ENCODE measurements around the gene AQR. TPM values are rescaled to one million over a fixed set of nuclear protein-coding genes. Genes with fewer than 3 reads are reported as not detected.

Gene AQR
- total and polyA plus RNA-seq, 12 donors: 10.2 to 43.4 (median 28.3) TPM

DNA sequence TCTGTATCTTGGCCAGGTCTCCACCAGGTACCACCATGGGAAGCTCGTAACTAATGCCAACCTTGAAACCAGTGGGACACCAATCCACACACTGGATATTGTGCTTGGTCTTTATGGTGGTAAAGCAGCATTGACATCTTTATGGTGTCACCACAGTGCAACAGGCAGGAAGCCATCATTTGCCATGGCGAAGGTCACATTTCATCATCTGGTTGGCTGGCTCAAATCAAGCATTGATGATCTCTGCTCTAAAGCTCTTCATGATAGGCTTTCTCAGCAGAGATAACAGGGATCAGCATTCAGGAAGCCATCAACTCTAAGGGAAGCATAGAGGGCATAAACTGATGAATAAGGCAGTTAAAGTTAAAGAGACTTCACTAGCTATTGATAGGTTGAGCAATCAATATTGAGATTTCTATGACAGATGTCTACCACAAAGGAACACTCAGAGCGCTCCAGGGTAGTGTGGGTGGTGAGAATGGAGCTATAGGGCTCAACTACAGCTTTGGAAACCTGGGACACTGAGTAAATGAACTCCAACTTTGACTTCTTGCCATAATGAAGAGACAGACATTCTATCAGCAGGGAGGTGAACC is 120.1 kb downstream of the AQR start:
- intact Hi-C loops (cut with DNase I): loop anchor here in 1 of 2 donors (10.0 kb wide), 1 partner anchor 125 kb away; no protein-coding TSS in a partner anchor
- no peak overlapping the region for H3K27ac ChIP-seq
- 91 to 100% (median 97%) methylated on average over 2 to 3 of the region's 3 CpGs for WGBS, 4 donors

DNA sequence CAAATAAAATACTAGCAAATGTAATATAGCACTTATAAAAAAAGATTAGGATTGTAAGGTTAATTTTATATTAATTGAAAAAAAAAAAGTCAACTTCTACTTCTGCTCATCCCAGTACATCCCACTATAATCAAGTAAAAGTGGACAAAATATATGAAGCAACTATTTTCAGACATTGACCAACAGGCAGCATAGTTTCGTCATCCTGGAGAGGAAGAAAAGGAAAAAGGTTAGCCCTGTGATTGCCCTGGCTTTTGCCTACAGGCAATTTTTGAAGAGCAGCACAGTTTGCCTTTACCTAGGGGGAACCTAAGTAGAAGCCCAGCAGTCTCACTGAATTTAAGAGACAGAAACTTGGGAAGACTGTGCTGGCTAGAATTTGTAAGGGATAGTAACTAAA is 121.9 kb downstream of the AQR start:
- Histone ChIP-seq H3K4me3 (no peak overlapping the region), H3K36me3 (replicated peaks in 1 of 2) (no peaks in the 10 kb centered on the region), H3K27me3 (no peaks in the 10 kb centered on the region), H3K4me1 (replicated peaks in 1 of 2) (peaks cover 0 to 3% of the 10 kb centered on the region in 2 donors), H3K27ac (no peak overlapping the region), H3K9me3 (replicated peaks in 1 of 3) (no peaks in the 10 kb centered on the region)
- TF ChIP-seq, protein P1, sequence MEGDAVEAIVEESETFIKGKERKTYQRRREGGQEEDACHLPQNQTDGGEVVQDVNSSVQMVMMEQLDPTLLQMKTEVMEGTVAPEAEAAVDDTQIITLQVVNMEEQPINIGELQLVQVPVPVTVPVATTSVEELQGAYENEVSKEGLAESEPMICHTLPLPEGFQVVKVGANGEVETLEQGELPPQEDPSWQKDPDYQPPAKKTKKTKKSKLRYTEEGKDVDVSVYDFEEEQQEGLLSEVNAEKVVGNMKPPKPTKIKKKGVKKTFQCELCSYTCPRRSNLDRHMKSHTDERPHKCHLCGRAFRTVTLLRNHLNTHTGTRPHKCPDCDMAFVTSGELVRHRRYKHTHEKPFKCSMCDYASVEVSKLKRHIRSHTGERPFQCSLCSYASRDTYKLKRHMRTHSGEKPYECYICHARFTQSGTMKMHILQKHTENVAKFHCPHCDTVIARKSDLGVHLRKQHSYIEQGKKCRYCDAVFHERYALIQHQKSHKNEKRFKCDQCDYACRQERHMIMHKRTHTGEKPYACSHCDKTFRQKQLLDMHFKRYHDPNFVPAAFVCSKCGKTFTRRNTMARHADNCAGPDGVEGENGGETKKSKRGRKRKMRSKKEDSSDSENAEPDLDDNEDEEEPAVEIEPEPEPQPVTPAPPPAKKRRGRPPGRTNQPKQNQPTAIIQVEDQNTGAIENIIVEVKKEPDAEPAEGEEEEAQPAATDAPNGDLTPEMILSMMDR (IDR thresholded peaks at IDR 0.05): no peak
- TF ChIP-seq POLR2A (IDR thresholded peaks at IDR 0.05): no peak
- intact Hi-C loops (cut with DNase I): loop anchor here in 1 of 2 donors (10.0 kb wide), 1 partner anchor 123 kb away; no protein-coding TSS in a partner anchor
- no peak for DNase-seq
- 56 to 85% (median 80%) methylated on average over 1 of the region's 1 CpG for WGBS, 4 donors

More for the DNA sequence above, 120.1 kb downstream of the AQR start:
- Histone ChIP-seq H3K36me3 (replicated peaks in 1 of 2) (no peaks in the 10 kb centered on the region), H3K9me3 (replicated peaks in 1 of 3) (no peaks in the 10 kb centered on the region), H3K27me3 (no peaks in the 10 kb centered on the region), H3K4me3 (no peak overlapping the region), H3K4me1 (replicated peaks in 1 of 2) (peaks cover 0 to 18% of the 10 kb centered on the region in 2 donors)
- DNase-seq: no peak
- TF ChIP-seq, protein P1 (IDR thresholded peaks at IDR 0.05): no peak
- no peak for TF ChIP-seq POLR2A (IDR thresholded peaks at IDR 0.05)

DNA sequence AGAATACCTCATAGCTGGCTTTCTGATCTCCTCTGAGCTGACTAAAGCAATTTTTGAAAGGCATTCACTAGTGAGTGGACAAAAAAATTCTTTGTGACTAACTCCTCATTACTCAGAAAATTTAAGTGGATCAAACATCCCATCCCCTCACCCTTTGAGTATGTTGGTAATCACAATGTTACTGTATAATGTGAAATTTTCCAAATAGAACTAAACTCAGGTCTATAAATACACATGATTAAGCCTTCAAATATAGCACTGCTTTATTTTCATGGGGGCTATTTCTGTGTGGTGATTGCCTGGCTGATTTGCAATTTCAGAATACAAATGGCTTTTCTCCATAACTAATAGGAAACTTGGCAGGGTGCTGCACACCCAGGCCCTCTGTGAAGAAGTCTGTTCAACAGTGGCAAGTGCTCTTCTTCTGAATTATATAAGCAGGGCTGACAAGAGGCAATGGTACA is 128.2 kb downstream of the AQR start:
- no peak for TF ChIP-seq POLR2A (IDR thresholded peaks at IDR 0.05)
- TF ChIP-seq, protein P1 (IDR thresholded peaks at IDR 0.05): no peak
- no peaks in the 10 kb centered on the region for H3K9me3 ChIP-seq (replicated peaks in 1 of 3)
- no peaks in the 10 kb centered on the region for H3K27me3 ChIP-seq
- no peaks in the 10 kb centered on the region for H3K4me1 ChIP-seq (replicated peaks in 1 of 2)
- no peaks in the 10 kb centered on the region for H3K36me3 ChIP-seq (replicated peaks in 1 of 2)
- no peak overlapping the region for H3K27ac ChIP-seq
- no peak overlapping the region for H3K4me3 ChIP-seq
- DNase-seq: no peak
- intact Hi-C loops (cut with DNase I): loop anchor here in 1 of 2 donors (10.0 kb wide), 1 partner anchor 116 kb away; no protein-coding TSS in a partner anchor

DNA sequence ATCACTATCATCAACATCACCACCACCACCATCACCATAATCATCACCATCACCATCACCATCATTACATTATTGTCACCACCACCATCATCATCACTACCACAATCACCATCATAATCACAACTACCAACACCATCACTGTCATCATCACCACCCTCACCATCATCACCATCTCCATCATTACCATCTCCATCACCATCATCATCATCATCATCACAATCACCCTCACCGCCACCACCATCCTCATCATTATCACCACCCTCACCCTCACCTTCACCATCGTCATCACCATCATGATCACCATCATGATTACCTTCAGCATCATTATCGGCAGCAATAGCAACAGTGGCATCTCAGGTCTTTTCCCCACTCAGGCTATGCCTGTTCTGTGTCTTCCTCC is 131.3 kb downstream of the AQR start:
- intact Hi-C loops (cut with DNase I): no loop called here
- Histone ChIP-seq H3K4me3 (no peak overlapping the region), H3K4me1 (replicated peaks in 1 of 2) (no peaks in the 10 kb centered on the region), H3K9me3 (replicated peaks in 1 of 3) (no peaks in the 10 kb centered on the region), H3K36me3 (replicated peaks in 1 of 2) (no peaks in the 10 kb centered on the region), H3K27me3 (no peaks in the 10 kb centered on the region), H3K27ac (no peak overlapping the region)
- TF ChIP-seq, protein P1 (IDR thresholded peaks at IDR 0.05): no peak
- no peak for TF ChIP-seq POLR2A (IDR thresholded peaks at IDR 0.05)
- no peak for DNase-seq
- 91 to 93% (median 92%) methylated on average over 3 of the region's 3 CpGs for WGBS, 4 donors
